Uterus (tissue), 2 donors: ENCODE data around the gene MASP1.

Source experiments
- CTCF ChIP-seq, 4 experiments: fragments of 200-600 bp in 2 of 4; fragments of 450-650 bp in 2 of 4; sonication (generic) in 2 of 4; IDR thresholded peaks; one replicate each; pipeline ENCODE4 v1.5.1; 2016 to 2019; ENCODE audit warnings: antibody characterized with exemption in 4 of 4, mild to moderate bottlenecking in 2 of 4, moderate library complexity in 1 of 4
- POLR2A ChIP-seq, 2 donors: fragments of 450-650 bp; IDR thresholded peaks; one replicate each; pipeline ENCODE4 v1.6.1; 2016; ENCODE audit warnings: antibody characterized with exemption in 2 of 2, mild to moderate bottlenecking in 1 of 2, moderate library complexity in 1 of 2

GRCh38 chr3:187295316-187296034, 3.9 kb upstream of the MASP1 start:
- TF ChIP-seq CTCF (IDR thresholded peaks at IDR 0.05) (no peak), POLR2A (IDR thresholded peaks at IDR 0.05) (no peak)
